ENCODE results near the gene TRAK1. TPM values are rescaled to one million over a fixed set of nuclear protein-coding genes. Genes with fewer than 3 reads are reported as not detected.

Gene TRAK1
- total RNA-seq, 2 experiments from 2014 or later: 18.3 to 19.1 TPM

- no peak for DNase-seq
- Mint-ChIP-seq H3K27me3 (ENCODE audit: low read depth) (no peaks in the 10 kb centered on the region), H3K27ac (no peak overlapping the region), H3K36me3 (ENCODE audit: low read depth) (peaks cover 7% of the 10 kb centered on the region), H3K9me3 (no peaks in the 10 kb centered on the region), H3K4me1 (ENCODE audit: low read depth) (peaks cover 15% of the 10 kb centered on the region), H3K4me3 (no peak overlapping the region)
- intact Hi-C loops (cut with micrococcal nuclease): no loop called here
- CTCF ChIA-PET: interaction anchor here (0.9 kb wide), 1 partner anchor 36 kb away, joined by 4 read pairs; no protein-coding TSS in a partner anchor
Measured at GRCh38 chr3:42055291-42055690, 35.9 kb upstream of the TRAK1 start.

- H3K4me1 Mint-ChIP-seq (ENCODE audit: low read depth): peaks cover 9% of the 10 kb centered on the region
- no peak for DNase-seq
- H3K36me3 Mint-ChIP-seq (ENCODE audit: low read depth): peaks cover 7% of the 10 kb centered on the region
- no peaks in the 10 kb centered on the region for H3K27me3 Mint-ChIP-seq (ENCODE audit: low read depth)
- intact Hi-C loops (cut with micrococcal nuclease): no loop called here
- no peak overlapping the region for H3K27ac Mint-ChIP-seq
- H3K4me3 Mint-ChIP-seq: no peak overlapping the region
- H3K9me3 Mint-ChIP-seq: no peaks in the 10 kb centered on the region
- CTCF ChIA-PET: no interaction called here
Measured at GRCh38 chr3:42056840-42057239, 34.3 kb upstream of the TRAK1 start.

DNA sequence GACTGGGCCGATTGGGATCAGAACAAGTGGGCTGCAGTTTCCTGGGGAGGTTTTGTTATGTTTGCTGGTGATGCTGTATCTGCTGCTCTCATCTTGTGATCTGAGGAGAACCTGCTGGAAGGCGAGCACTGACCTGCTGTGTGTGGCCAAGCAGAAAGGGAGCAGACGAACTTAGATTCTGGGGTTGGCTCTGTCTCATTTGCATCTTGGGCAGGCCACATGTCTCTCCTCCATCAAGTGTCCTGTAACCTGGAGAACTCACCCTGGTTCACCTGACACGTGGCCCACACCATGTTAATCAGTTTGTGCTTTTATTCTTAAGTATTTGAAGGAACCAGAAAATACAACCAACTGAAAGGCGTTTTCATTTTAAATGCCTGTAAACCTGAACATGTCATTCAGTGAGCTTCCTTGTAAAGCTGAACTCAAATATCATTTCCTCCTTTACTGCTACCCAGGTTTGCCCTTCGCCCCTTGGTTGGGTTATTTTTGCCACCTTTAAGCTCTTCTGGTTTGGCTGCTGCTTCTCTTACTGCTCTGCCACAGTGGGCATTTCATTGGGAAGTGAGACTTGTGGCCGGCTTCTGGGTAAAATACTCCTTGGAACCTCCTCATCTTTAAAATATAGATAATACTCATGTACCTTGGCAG, 33.5 kb upstream of the TRAK1 start:
- no peaks in the 10 kb centered on the region for H3K9me3 Mint-ChIP-seq
- peaks cover 7% of the 10 kb centered on the region for H3K36me3 Mint-ChIP-seq (ENCODE audit: low read depth)
- no peak for DNase-seq
- CTCF ChIA-PET: no interaction called here
- no peaks in the 10 kb centered on the region for H3K27me3 Mint-ChIP-seq (ENCODE audit: low read depth)
- intact Hi-C loops (cut with micrococcal nuclease): no loop called here
- no peak overlapping the region for H3K4me3 Mint-ChIP-seq
- no peak overlapping the region for H3K27ac Mint-ChIP-seq
- peaks cover 9% of the 10 kb centered on the region for H3K4me1 Mint-ChIP-seq (ENCODE audit: low read depth)

GRCh38 chr3:42061025-42061712, 30.0 kb upstream of the TRAK1 start:
- no peak for DNase-seq
- intact Hi-C loops (cut with micrococcal nuclease): loop anchor here (5.0 kb wide), 1 partner anchor 44 kb away; no protein-coding TSS in a partner anchor
- H3K36me3 Mint-ChIP-seq (ENCODE audit: low read depth): peaks cover 2% of the 10 kb centered on the region
- no peak overlapping the region for H3K27ac Mint-ChIP-seq
- CTCF ChIA-PET: interaction anchor here (1.0 kb wide), 1 partner anchor 39 kb away, joined by 3 read pairs; no protein-coding TSS in a partner anchor
- no peak overlapping the region for H3K4me3 Mint-ChIP-seq
- H3K9me3 Mint-ChIP-seq: no peaks in the 10 kb centered on the region
- H3K27me3 Mint-ChIP-seq (ENCODE audit: low read depth): no peaks in the 10 kb centered on the region
- peaks cover 4% of the 10 kb centered on the region for H3K4me1 Mint-ChIP-seq (ENCODE audit: low read depth)

DNA sequence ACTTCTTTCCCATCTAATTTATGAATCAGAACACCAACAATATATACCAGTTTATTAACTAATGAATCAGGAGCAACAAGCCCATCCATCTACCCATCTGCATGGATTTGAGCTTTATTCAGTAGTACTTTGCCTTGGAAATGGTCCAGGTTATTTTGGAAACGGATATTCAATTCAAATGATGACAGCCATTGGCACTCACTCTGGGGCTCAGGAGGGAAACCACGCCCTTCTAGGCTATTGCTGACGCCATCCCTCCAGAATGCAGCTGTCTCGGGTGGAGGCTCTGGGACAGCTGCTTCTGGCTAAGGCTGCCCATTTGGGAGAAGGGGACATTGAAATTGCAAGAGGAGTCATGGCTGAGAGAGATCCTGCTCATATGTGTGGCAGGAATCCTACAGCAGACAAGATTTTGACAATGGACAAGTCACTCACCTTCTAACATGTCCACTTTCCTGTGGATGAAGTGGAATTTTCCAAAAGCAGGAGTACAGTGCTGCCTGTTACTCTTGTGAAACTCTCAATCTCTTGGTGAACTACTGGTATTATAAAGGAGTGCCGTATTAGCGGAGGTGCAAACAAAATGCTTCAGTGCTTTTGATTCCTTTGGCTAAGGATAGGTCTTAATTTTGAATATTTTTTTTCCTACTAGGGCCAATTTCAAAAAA, 29.3 kb upstream of the TRAK1 start:
- Mint-ChIP-seq H3K9me3 (no peaks in the 10 kb centered on the region), H3K36me3 (ENCODE audit: low read depth) (peaks cover 2% of the 10 kb centered on the region), H3K4me1 (ENCODE audit: low read depth) (peaks cover 8% of the 10 kb centered on the region), H3K27me3 (ENCODE audit: low read depth) (no peaks in the 10 kb centered on the region), H3K4me3 (no peak overlapping the region), H3K27ac (no peak overlapping the region)
- no peak for DNase-seq
- intact Hi-C loops (cut with micrococcal nuclease): loop anchor here (5.0 kb wide), 1 partner anchor 45 kb away; no protein-coding TSS in a partner anchor
- CTCF ChIA-PET: interaction anchor here (1.0 kb wide), 1 partner anchor 38 kb away, joined by 3 read pairs; no protein-coding TSS in a partner anchor

DNA sequence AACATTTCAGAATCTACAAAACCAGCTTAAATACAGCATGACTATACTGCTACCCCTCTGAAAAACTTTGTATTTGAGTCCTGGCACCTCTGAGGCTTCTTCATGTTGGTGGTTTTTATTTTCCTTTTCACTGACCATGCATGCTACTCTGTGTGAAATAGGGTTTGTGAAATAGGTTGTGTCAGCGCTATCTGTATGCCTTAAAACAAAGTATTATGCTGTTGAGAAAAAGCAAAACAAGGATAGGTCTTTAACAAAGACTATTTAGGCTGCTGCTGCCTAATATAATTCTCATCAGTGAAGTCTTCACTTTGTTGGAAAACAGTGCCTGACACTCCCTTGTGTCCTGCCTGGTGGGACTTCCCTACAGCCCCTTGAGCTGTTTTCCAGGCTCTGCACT, 28.7 kb upstream of the TRAK1 start:
- Mint-ChIP-seq H3K4me3 (no peak overlapping the region), H3K36me3 (ENCODE audit: low read depth) (peaks cover 2% of the 10 kb centered on the region), H3K27ac (no peak overlapping the region), H3K9me3 (no peaks in the 10 kb centered on the region), H3K4me1 (ENCODE audit: low read depth) (peaks cover 10% of the 10 kb centered on the region), H3K27me3 (ENCODE audit: low read depth) (no peaks in the 10 kb centered on the region)
- intact Hi-C loops (cut with micrococcal nuclease): loop anchor here (5.0 kb wide), 1 partner anchor 45 kb away; no protein-coding TSS in a partner anchor
- no peak for DNase-seq
- CTCF ChIA-PET: no interaction called here

DNA sequence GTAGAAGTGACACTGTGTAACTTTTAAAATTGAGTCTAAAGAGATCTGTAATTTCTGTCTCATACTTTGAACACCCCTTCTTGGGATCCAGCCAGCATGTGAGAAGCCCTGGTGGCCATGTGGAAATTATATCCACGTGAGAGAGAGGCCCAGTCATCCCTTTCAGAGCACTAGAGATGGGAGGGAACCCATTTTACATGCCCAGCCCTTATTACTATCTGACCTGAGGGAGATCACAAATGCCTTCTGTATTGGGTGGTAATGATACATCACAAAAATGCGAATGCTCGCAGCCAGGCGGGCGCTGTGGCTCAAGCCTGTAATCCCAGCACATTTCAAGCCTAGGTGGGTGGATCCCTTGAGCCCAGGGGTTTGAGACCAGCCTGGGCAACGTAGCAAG, 27.3 kb upstream of the TRAK1 start:
- intact Hi-C loops (cut with micrococcal nuclease): loop anchor here (5.0 kb wide), 1 partner anchor 47 kb away; no protein-coding TSS in a partner anchor
- no peaks in the 10 kb centered on the region for H3K9me3 Mint-ChIP-seq
- H3K4me3 Mint-ChIP-seq: no peak overlapping the region
- CTCF ChIA-PET: no interaction called here
- H3K27me3 Mint-ChIP-seq (ENCODE audit: low read depth): no peaks in the 10 kb centered on the region
- no peak overlapping the region for H3K27ac Mint-ChIP-seq
- peaks cover 10% of the 10 kb centered on the region for H3K4me1 Mint-ChIP-seq (ENCODE audit: low read depth)
- DNase-seq: no peak
- no peaks in the 10 kb centered on the region for H3K36me3 Mint-ChIP-seq (ENCODE audit: low read depth)

DNA sequence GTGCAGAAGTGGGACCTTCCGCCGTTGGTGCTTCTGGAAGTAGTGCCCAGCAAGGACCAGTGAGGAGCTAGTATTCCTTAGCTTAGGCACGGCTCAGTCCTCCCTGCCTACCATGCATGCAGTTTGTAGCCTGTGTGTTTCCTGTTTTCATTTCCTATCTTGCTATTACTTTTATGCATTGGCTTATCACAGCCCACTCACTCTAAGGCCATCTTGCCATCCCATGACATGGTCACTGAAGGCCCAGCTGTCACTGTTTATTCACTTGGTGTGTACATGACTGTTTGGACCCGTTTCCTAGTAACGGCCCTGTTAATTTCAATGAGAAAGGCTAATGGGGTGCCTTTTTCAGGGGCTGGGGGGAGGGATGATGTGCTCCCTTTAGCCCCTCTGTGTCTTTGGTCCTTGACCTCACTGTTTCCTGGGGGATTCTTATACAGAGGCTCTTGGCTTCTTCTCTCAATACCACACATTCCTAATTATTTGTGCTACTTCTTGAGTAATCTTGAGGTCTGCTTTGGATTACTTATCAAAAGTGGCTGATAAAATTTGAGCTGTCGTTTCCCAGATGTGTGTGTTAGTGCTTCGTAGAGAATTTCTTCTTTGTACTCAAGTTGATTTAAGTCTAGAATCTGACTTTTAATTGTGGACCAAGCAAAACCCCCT, 24.5 kb upstream of the TRAK1 start:
- Mint-ChIP-seq H3K27me3 (ENCODE audit: low read depth) (no peaks in the 10 kb centered on the region), H3K9me3 (no peaks in the 10 kb centered on the region), H3K36me3 (ENCODE audit: low read depth) (peaks cover 1% of the 10 kb centered on the region), H3K27ac (no peak overlapping the region), H3K4me1 (ENCODE audit: low read depth) (peaks cover 9% of the 10 kb centered on the region), H3K4me3 (no peak overlapping the region)
- DNase-seq: no peak
- intact Hi-C loops (cut with micrococcal nuclease): no loop called here
- CTCF ChIA-PET: interaction anchor here (0.6 to 1.6 kb wide), 3 partner anchors 33 to 53 kb away, joined by 3 to 5 read pairs (median 5); no protein-coding TSS in a partner anchor

- CTCF ChIA-PET: interaction anchor here (1.2 to 1.6 kb wide), 2 partner anchors 32 to 53 kb away, joined by 3 to 5 read pairs; no protein-coding TSS in a partner anchor
- Mint-ChIP-seq H3K27ac (no peak overlapping the region), H3K9me3 (no peaks in the 10 kb centered on the region), H3K27me3 (ENCODE audit: low read depth) (no peaks in the 10 kb centered on the region), H3K4me3 (no peak overlapping the region), H3K36me3 (ENCODE audit: low read depth) (peaks cover 1% of the 10 kb centered on the region), H3K4me1 (ENCODE audit: low read depth) (peaks cover 14% of the 10 kb centered on the region)
- intact Hi-C loops (cut with micrococcal nuclease): no loop called here
- DNase-seq: no peak
Measured at GRCh38 chr3:42067326-42067725, 23.8 kb upstream of the TRAK1 start.

- CTCF ChIA-PET: interaction anchor here (0.7 kb wide), 1 partner anchor 176 kb away, joined by 4 read pairs; no protein-coding TSS in a partner anchor
- Mint-ChIP-seq H3K27ac (no peak overlapping the region), H3K4me1 (ENCODE audit: low read depth) (peaks cover 20% of the 10 kb centered on the region)
Measured at GRCh38 chr3:42068303-42069088, 22.7 kb upstream of the TRAK1 start.

GRCh38 chr3:42070089-42070488, 21.1 kb upstream of the TRAK1 start:
- Mint-ChIP-seq H3K27me3 (ENCODE audit: low read depth) (no peaks in the 10 kb centered on the region), H3K36me3 (ENCODE audit: low read depth) (peaks cover 1% of the 10 kb centered on the region), H3K9me3 (no peaks in the 10 kb centered on the region), H3K4me1 (ENCODE audit: low read depth) (peaks cover 20% of the 10 kb centered on the region), H3K4me3 (no peak overlapping the region), H3K27ac (no peak overlapping the region)
- CTCF ChIA-PET: interaction anchor here (0.9 kb wide), 1 partner anchor 22 kb away, joined by 3 read pairs; no protein-coding TSS in a partner anchor
- DNase-seq: no peak
- intact Hi-C loops (cut with micrococcal nuclease): no loop called here

More at GRCh38 chr3:42068303-42069088, 22.7 kb upstream of the TRAK1 start:
- DNase-seq: no peak
- no peak overlapping the region for H3K4me3 Mint-ChIP-seq
- no peaks in the 10 kb centered on the region for H3K27me3 Mint-ChIP-seq (ENCODE audit: low read depth)
- no peaks in the 10 kb centered on the region for H3K9me3 Mint-ChIP-seq
- H3K36me3 Mint-ChIP-seq (ENCODE audit: low read depth): peaks cover 1% of the 10 kb centered on the region
- intact Hi-C loops (cut with micrococcal nuclease): no loop called here

All from activated naive CD4-positive, alpha-beta T cell treated with anti-CD3 and anti-CD28 coated beads for 36 hours (primary cell).